DMS 273 (cell line): ENCODE results near the gene PPP3CA.

ENCODE experiments used
- DNase-seq: peaks from one replicate; lab custom pipeline; 2025; ENCODE audit not compliant: unreplicated experiment; lab: John Stamatoyannopoulos, UW

PPP3CA gene

DNA sequence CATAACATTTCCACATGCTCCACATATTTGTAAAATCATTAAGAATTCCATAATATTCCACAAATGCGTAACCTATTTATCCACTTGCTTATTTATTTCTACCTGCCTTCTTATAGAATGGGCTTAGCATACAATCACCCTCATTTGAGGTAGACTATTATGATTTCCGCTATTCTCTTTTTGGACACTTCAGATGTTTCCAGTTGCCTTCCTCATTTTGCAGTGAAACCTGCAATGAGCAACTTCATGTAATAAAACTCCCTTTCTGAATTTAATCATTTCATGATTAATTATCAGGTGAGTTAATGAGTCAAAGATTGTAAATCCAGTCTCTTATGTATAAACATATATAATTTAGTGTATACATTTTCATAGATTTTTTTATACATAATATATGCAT, 58.0 kb downstream of the PPP3CA start:
- no peak for DNase-seq

DNA sequence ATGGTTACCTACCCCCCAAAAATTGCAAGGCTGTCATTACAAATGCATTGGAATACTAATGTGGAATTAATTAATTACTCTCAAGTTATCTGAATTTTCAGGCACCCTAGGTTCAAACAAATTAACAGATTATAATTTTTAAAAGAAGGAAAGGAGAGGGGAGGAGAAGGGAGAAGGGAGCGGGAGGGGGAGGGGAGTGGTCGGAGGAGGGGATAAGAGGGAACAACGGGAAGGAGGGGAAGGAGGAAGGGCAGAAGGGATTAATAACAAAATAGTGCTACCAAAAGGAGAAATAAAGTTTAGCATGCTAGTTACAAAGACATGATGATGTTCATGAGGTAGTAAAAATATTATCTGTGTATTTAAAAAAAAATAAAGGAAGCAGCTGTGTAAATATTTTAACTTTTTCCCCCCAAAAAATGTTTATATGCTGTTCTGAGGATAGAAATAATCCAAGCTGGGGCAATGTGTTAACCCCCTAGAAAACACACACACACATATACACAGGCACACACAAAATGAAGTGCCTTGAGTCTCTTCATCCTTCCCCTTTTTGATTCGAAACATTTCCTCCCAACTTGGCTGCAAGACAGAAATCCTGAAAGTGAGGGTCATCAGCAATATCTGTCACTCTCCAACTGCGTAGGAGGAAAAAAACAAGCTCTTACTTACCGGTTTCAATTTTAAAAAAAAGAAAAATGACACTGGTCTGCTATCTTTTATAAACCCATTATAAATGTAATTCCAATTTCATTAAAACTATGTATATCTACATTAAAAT, 58.8 kb downstream of the PPP3CA start:
- DNase-seq, result no peak

DNA sequence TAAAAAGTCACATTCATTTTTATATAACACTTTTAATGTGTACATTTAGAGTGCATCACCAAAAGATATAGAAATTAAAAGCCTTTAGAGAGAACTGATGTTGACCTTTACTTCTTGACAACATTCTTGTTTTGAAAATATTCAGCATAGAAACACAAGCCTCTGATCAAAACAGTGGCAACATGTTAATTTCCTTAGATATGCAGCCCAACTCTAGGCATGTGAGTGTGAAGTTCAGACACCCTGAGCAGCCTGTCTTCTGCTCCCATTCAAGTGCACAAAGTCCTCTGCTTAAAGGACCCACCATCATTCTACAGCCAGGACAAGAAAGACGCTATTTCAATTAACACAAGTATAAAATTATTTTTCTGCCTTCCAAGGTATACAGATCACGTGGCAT, 60.0 kb downstream of the PPP3CA start:
- no peak for DNase-seq

- DNase-seq, result no peak
Observed at GRCh38 chr4:101286663-101287062, 60.7 kb downstream of the PPP3CA start.

- DNase-seq, result no peak
Observed at GRCh38 chr4:101285985-101286384, 61.3 kb downstream of the PPP3CA start.

- no peak for DNase-seq
Observed at GRCh38 chr4:101284546-101284945, 62.8 kb downstream of the PPP3CA start.

- no peak for DNase-seq
Observed at GRCh38 chr4:101283434-101283833, 63.9 kb downstream of the PPP3CA start.

DNA sequence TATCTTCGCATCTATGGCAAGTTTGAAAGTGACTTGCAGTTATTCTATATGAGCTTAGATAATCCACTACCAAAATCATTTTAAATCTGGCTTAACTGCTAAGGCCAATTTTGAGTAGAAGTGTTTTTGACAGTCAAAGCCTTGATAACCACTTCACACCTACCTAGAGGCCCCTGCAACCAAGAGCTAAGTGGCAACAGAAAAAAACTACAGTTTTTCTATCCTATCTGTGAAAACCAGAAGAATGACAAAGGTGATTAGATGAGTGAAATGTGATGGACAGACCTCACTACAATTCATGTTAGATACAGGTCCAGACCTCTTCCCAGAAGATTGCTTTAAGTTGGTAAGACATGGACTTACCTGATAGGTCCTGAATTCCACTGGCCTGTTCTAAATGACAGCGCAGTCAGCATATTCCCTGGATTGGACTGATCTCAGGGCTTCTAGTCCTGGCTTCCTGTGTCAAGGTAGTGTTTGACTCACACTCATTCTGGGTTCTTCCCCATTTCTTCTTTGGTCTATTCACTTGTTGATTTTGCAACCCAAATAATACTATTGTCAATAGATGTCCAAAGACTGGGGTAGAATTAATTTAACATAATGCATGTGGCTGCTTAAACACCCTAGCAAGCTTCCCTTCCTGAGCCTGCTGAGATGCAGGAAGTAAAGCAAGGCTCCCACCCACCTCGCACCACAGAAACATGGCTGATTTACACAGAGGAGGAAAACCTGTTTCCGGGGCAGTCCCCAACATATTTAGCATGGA, 65.1 kb downstream of the PPP3CA start:
- no peak for DNase-seq

DNA sequence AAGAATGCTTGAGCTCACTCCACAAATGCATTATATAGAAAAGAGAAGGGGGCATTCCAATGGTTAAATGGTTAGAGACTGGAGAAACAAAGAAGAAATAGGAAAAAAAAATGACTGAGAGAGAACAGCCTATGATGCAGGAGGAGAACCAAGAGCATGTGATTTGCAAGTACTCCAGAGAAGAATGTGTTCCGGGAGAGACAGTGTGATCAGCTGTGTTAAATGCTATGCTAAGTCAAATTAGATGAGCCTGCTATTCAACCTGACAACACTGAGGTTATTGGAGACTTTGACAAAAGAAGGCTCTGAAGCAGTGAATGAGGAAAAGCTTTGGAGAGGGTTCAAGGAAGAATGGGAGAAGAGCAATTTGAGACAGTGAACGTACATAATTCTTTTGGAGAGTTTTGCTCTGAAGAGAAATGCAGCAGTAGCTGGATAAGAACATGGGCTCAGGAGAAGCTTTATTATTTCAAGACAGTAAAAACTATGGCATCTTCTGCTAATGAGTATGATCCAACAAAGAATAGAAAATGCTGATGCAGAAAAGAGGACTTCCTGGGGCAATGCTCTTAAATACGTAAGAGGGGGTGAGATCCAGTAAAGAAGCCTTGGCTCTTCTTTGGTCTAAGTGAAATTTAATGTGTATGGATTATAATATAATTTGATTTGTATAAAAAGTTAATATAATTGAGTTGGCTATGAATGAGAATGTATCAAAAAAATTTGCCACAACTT, 66.3 kb downstream of the PPP3CA start:
- no peak for DNase-seq

DNA sequence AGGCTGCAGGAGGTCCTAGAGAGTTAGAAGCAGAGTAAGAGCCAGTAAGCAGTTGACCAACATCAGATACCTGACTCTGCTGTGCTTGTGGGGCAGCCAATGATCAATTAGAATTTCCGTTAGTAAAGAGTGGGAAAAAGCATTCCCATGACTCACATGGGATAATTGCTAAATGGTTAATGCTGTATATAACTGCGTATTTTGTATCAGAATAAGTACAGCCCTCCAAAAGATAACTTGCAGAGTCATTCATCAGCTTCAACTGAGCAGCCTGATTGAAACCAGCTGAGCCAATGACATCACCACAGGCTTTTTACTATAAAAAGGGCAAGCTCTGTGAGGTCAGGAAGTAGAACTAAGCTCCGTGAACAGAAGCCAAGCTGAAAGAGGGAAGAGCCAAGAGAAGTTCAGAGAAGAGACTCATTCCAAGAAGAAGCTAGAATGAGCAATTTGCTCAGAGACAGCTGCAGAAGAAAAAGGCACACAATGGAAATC, 67.9 kb downstream of the PPP3CA start:
- DNase-seq, result no peak

- DNase-seq, result no peak
Observed at GRCh38 chr4:101277671-101278070, 69.7 kb downstream of the PPP3CA start.

GRCh38 chr4:101276661-101277060, 70.7 kb downstream of the PPP3CA start:
- DNase-seq, result no peak

DNA sequence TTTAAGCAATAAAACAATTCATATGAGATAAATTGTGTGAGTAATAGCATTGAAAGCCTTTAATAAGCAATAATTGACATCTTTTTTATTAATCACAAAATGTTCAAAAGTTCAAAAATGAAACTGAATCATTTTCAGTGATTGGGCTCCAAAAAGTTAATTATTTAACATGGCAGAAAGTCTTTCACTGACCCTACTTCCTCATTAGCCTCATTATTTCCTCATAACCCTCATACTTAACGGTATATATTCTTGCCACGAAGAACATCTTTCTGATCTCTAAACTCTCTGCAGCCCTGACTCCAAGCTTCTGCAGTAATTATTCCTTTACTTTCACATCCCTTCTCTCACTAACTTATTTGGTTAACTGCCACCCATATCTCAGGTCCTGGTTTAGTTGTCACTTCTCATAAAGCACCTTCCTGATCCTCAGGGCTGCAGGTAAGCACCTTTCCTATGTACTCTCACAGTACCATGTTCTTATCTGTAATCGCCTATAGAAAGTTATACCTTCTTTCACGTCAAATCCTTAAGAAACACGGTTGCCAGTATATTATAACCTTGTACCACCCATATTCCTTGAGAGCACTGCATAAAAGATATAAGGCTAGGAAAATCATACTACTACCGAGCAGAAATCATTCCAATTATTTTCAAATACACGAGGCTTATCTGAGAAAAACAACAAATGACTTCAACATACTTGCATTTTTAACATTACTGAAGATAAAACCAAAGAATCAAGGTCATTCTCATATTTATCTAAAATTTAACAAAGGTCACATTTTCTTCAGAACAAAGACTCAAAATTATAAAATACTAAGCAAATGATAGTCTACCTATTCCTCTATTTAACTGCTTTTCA, 72.2 kb downstream of the PPP3CA start:
- DNase-seq, result no peak

DNA sequence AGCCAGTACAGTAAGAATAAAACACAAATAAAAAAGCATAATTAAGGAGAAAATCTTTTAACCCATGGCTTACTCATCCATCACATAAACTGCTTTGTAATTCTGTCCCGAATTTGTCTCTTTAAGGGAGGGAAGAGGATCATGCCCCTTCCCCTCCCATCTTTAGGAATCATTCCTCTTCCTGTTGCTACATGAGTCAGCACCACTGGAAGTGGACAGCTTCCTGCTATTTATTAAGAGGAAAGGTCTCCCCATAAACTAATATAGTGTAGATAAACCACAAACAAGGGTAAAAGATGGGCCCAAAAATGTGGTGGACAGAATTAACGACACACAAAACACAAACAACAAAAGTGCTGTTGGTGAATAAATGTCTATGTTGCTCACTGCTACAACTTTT, 75.8 kb downstream of the PPP3CA start:
- no peak for DNase-seq

- DNase-seq, result no peak
Observed at GRCh38 chr4:101269682-101270081, 77.6 kb downstream of the PPP3CA start.

- DNase-seq, result no peak
Observed at GRCh38 chr4:101265816-101266172, 81.5 kb downstream of the PPP3CA start.

GRCh38 chr4:101264993-101265815, 82.1 kb downstream of the PPP3CA start:
- DNase-seq, result no peak

- DNase-seq, result no peak
Observed at GRCh38 chr4:101264512-101264911, 82.8 kb downstream of the PPP3CA start.

GRCh38 chr4:101262683-101263082, 84.6 kb downstream of the PPP3CA start:
- DNase-seq, result no peak

DNA sequence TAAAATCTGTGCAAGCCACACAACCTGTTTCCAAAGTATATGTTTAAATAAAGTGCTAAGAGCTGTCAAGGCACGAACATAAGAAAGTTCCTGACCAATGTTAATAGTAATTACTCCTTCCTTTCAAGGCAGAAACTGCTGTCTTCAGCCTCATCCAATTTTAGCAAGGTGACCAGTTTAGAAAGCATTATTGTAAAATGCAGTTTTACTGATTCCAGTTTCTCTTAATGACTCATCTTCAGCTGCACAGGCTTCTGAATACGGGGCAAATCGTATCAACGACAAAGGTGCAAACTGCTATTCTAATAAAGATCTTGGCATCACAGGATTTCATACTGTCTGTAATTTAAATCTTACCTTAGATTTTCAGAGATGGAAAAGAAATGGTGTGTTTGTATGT, 87.5 kb downstream of the PPP3CA start:
- no peak for DNase-seq
